Measurements from ENCODE around the gene SCMH1. TPM values are rescaled to one million over a fixed set of nuclear protein-coding genes. Genes with fewer than 3 reads are reported as not detected.

SCMH1 gene
- total RNA-seq, 1 experiment from 2014 or later: 42.7 TPM

GRCh38 chr1:41005876-41006275 is 236.2 kb downstream of the SCMH1 start:
- Histone ChIP-seq H3K27me3 (ENCODE audit: control insufficient read depth, insufficient read depth, low read length) (no peaks in the 10 kb centered on the region), H3K4me1 (ENCODE audit: control insufficient read depth, insufficient read depth, low read length) (peaks cover 10% of the 10 kb centered on the region; the same call in 1 of the 2 replicates), H3K36me3 (ENCODE audit: control insufficient read depth, insufficient read depth, low read length) (peaks cover 66% of the 10 kb centered on the region), H3K27ac (ENCODE audit: low read length) (no peak overlapping the region), H3K4me3 (ENCODE audit: low read depth in 2 of 2, low read length in 2 of 2) (no peak overlapping the region), H3K9me3 (ENCODE audit: control insufficient read depth, insufficient read depth, low read depth, low read length) (no peaks in the 10 kb centered on the region)
- CTCF ChIA-PET: no interaction called here
- POLR2A ChIA-PET: no interaction called here
- ATAC-seq (no peak), DNase-seq (ENCODE audit: low read depth, low spot score) (no peak)
- no TSS peak for BruUV-seq (replicated peaks)
- in situ Hi-C loops (cut with HindIII; ENCODE audit: low pct_unique_long_range_greater_than_20kb, low sequenced_read_pairs): no loop called here
- intact Hi-C loops (cut with micrococcal nuclease; ENCODE audit: unreplicated experiment): no loop called here
- TF ChIP-seq SIN3A (IDR thresholded peaks at IDR 0.05; ENCODE audit: borderline replicate concordance, insufficient read depth, low read depth, low read length) (no peak), TCF7L2 (IDR thresholded peaks at IDR 0.05; ENCODE audit: low read depth, low read length) (no peak), POLR2AphosphoS5 (IDR thresholded peaks at IDR 0.05; ENCODE audit: low read depth, low read length) (no peak), CTCF (IDR thresholded peaks at IDR 0.05) (no peak)
- TF ChIP-seq, protein P1, sequence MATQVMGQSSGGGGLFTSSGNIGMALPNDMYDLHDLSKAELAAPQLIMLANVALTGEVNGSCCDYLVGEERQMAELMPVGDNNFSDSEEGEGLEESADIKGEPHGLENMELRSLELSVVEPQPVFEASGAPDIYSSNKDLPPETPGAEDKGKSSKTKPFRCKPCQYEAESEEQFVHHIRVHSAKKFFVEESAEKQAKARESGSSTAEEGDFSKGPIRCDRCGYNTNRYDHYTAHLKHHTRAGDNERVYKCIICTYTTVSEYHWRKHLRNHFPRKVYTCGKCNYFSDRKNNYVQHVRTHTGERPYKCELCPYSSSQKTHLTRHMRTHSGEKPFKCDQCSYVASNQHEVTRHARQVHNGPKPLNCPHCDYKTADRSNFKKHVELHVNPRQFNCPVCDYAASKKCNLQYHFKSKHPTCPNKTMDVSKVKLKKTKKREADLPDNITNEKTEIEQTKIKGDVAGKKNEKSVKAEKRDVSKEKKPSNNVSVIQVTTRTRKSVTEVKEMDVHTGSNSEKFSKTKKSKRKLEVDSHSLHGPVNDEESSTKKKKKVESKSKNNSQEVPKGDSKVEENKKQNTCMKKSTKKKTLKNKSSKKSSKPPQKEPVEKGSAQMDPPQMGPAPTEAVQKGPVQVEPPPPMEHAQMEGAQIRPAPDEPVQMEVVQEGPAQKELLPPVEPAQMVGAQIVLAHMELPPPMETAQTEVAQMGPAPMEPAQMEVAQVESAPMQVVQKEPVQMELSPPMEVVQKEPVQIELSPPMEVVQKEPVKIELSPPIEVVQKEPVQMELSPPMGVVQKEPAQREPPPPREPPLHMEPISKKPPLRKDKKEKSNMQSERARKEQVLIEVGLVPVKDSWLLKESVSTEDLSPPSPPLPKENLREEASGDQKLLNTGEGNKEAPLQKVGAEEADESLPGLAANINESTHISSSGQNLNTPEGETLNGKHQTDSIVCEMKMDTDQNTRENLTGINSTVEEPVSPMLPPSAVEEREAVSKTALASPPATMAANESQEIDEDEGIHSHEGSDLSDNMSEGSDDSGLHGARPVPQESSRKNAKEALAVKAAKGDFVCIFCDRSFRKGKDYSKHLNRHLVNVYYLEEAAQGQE (IDR thresholded peaks at IDR 0.05; ENCODE audit: insufficient read depth in 1 of 2, low read depth in 2 of 2, low read length in 1 of 2): no peak

DNA sequence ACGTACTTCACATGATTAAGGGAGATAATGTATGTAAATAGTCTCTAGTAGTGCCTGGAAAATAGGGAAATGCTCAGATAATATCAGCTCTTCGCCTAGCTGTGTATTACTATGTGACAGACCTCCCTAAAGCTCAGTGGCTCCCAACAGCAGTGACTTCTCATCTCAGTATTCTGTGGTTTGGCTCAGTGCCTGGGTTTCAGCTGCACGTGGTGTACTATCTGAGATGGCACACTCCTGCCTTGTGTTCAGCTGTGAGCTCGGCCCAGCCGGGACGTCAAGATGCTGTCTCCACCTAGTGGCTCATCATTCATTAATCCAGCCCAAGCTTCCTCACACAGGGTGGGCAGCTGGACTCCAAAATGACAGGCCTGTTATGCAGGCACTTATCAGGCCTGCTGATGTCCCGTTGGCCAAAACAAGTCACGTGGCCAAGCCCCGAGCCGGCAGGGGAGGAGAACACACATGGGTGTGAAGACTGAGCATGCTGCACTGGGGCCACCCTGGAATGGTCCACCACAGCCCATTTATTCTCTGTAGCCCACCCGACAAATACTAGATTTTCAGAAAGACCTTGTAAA is 238.4 kb downstream of the SCMH1 start:
- H3K4me3 ChIP-seq (ENCODE audit: low read depth in 2 of 2, low read length in 2 of 2): no peak overlapping the region
- in situ Hi-C loops (cut with HindIII; ENCODE audit: low pct_unique_long_range_greater_than_20kb, low sequenced_read_pairs): no loop called here
- intact Hi-C loops (cut with micrococcal nuclease; ENCODE audit: unreplicated experiment): no loop called here
- DNase-seq (ENCODE audit: low read depth, low spot score) (peak; percentile 96), ATAC-seq (peak; percentile 87)
- peaks cover 52% of the 10 kb centered on the region for H3K36me3 ChIP-seq (ENCODE audit: control insufficient read depth, insufficient read depth, low read length)
- H3K9me3 ChIP-seq (ENCODE audit: control insufficient read depth, insufficient read depth, low read depth, low read length): no peaks in the 10 kb centered on the region
- TF ChIP-seq SIN3A (IDR thresholded peaks at IDR 0.05; ENCODE audit: borderline replicate concordance, insufficient read depth, low read depth, low read length) (no peak), CTCF (IDR thresholded peaks at IDR 0.05) (no peak; the same call in 1 of the 2 replicates), TCF7L2 (IDR thresholded peaks at IDR 0.05; ENCODE audit: low read depth, low read length) (peak; percentile 30; the same call in 1 of the 2 replicates), POLR2AphosphoS5 (IDR thresholded peaks at IDR 0.05; ENCODE audit: low read depth, low read length) (no peak)
- TF ChIP-seq, protein P1 (IDR thresholded peaks at IDR 0.05; ENCODE audit: insufficient read depth in 1 of 2, low read depth in 2 of 2, low read length in 1 of 2): no peak
- H3K27me3 ChIP-seq (ENCODE audit: control insufficient read depth, insufficient read depth, low read length): no peaks in the 10 kb centered on the region
- H3K27ac ChIP-seq (ENCODE audit: low read length): peak overlapping the region; percentile 20; the same call in 1 of the 2 replicates
- ChIA-PET CTCF (interaction anchor here (0.7 kb wide), 1 partner anchor 141 kb away, joined by 3 read pairs; the partner anchor contains the start of gene CITED4), POLR2A (no interaction called here)
- H3K4me1 ChIP-seq (ENCODE audit: control insufficient read depth, insufficient read depth, low read length): peaks cover 10% of the 10 kb centered on the region; the same call in 1 of the 2 replicates
- no TSS peak for BruUV-seq (replicated peaks)

Measured in Panc1 (cell line).